Smooth muscle cell (in vitro differentiated cells): ENCODE measurements around the gene TRPM5. TPM values are rescaled to one million over a fixed set of nuclear protein-coding genes. Genes with fewer than 3 reads are reported as not detected.

ENCODE experiments used
- DNase-seq: peaks from one replicate; lab custom pipeline; 2025; ENCODE audit not compliant: unreplicated experiment; lab: John Stamatoyannopoulos, UW
- H2AFZ ChIP-seq: fragments of 200-600 bp; sonication (generic); 2 replicates; pipeline ENCODE4 v1.6.0; 2016; ENCODE audit warnings: antibody characterized with exemption, low read depth, mild to moderate bottlenecking
- H3F3A ChIP-seq: fragments of 200-600 bp; sonication (generic); 2 replicates; pipeline ENCODE4 v1.6.0; 2017; ENCODE audit warnings: antibody characterized with exemption, low read depth
- H3K27ac ChIP-seq: fragments of 200-600 bp; sonication (generic); 2 replicates; pipeline ENCODE4 v1.5.1; 2016; ENCODE audit warnings: low read depth, mild to moderate bottlenecking
- H3K27me3 ChIP-seq: fragments of 200-600 bp; sonication (generic); 2 replicates; pipeline ENCODE4 v1.6.1; 2016; ENCODE audit warnings: low read depth, mild to moderate bottlenecking
- H3K36me3 ChIP-seq: fragments of 200-600 bp; sonication (generic); 2 replicates; pipeline ENCODE4 v1.5.1; 2016; ENCODE audit warnings: low read depth
- H3K4me1 ChIP-seq: fragments of 200-600 bp; sonication (generic); 2 replicates; pipeline ENCODE4 v1.5.1; 2016; ENCODE audit warnings: low read depth
- H3K4me2 ChIP-seq: fragments of 200-600 bp; sonication (generic); 2 replicates; pipeline ENCODE4 v1.6.0; 2016; ENCODE audit warnings: mild to moderate bottlenecking
- H3K4me3 ChIP-seq: fragments of 200-600 bp; sonication (generic); 2 replicates; pipeline ENCODE4 v1.5.1; 2016; ENCODE audit warnings: mild to moderate bottlenecking
- H3K79me2 ChIP-seq: fragments of 200-600 bp; sonication (generic); 2 replicates; pipeline ENCODE4 v1.6.0; 2016; ENCODE audit warnings: low read depth, mild to moderate bottlenecking
- H3K9ac ChIP-seq: fragments of 200-600 bp; sonication (generic); 2 replicates; pipeline ENCODE4 v1.6.0; 2016; ENCODE audit warnings: low read depth
- H3K9me3 ChIP-seq: fragments of 200-600 bp; sonication (generic); replicated peaks from 2 replicates; pipeline ENCODE4 v1.5.1; 2016; ENCODE audit warnings: low read depth
- H4K20me1 ChIP-seq: fragments of 200-600 bp; sonication (generic); 2 replicates; pipeline ENCODE4 v1.6.0; 2016; ENCODE audit warnings: low read depth
- CTCF ChIP-seq: fragments of 200-600 bp; sonication (generic); IDR thresholded peaks from 2 replicates; pipeline ENCODE4 v1.5.1; 2017; ENCODE audit warnings: borderline replicate concordance, mild to moderate bottlenecking, antibody characterized with exemption; ENCODE audit not compliant: insufficient read depth, poor library complexity, severe bottlenecking
- WGBS: methylation state at CpG from one replicate; pipeline ENCODE4 v1.1.7; 2016; ENCODE audit warnings: low lambda C conversion rate; 5-methylcytosine and 5-hydroxymethylcytosine counted together
- polyA plus RNA-seq: library from polyadenylated mRNA; unstranded; fragments of >200 nt; fragmentation: Nextera tagmentation; extraction: Ambion mirVana; gene quantifications from 2 replicates; pipeline ENCODE4 v1.2.1, GENCODE V29; 2016
- total RNA-seq: library from RNA; depleted of rRNA; stranded (reverse); fragments of >200 nt; gene quantifications from 2 replicates; pipeline ENCODE4 v1.2.3, GENCODE V29; 2014

TRPM5 gene
- total and polyA plus RNA-seq, 2 experiments from 2014 or later: not detected

- DNase-seq: no peak
- H3K27ac ChIP-seq: no peak overlapping the region
- H3K9ac ChIP-seq: no peak overlapping the region
- no peak overlapping the region for H3K4me2 ChIP-seq
- H3K36me3 ChIP-seq: no peaks in the 10 kb centered on the region
- WGBS: 88% methylated on average over 12 of the region's 12 CpGs
- H3K4me3 ChIP-seq: no peak overlapping the region
- H4K20me1 ChIP-seq: no peaks in the 10 kb centered on the region
- H3K9me3 ChIP-seq: no peaks in the 10 kb centered on the region
- H2AFZ ChIP-seq: no peak overlapping the region
- TF ChIP-seq CTCF: no peak
- H3K4me1 ChIP-seq: no peaks in the 10 kb centered on the region
- H3F3A ChIP-seq: no peaks in the 10 kb centered on the region
- H3K79me2 ChIP-seq: no peaks in the 10 kb centered on the region
- H3K27me3 ChIP-seq: peaks cover 35% of the 10 kb centered on the region
Measured at GRCh38 chr11:2435288-2436012, 8.9 kb downstream of the TRPM5 start.

- 93% methylated on average over 11 of the region's 11 CpGs for WGBS
- H3F3A ChIP-seq: no peaks in the 10 kb centered on the region
- no peak overlapping the region for H3K4me3 ChIP-seq
- no peak overlapping the region for H2AFZ ChIP-seq
- H4K20me1 ChIP-seq: no peaks in the 10 kb centered on the region
- no peak overlapping the region for H3K27ac ChIP-seq
- H3K4me2 ChIP-seq: no peak overlapping the region
- H3K79me2 ChIP-seq: no peaks in the 10 kb centered on the region
- H3K36me3 ChIP-seq: no peaks in the 10 kb centered on the region
- no peak for TF ChIP-seq CTCF
- no peak for DNase-seq
- peaks cover 32% of the 10 kb centered on the region for H3K27me3 ChIP-seq
- no peaks in the 10 kb centered on the region for H3K4me1 ChIP-seq
- H3K9me3 ChIP-seq: no peaks in the 10 kb centered on the region
- no peak overlapping the region for H3K9ac ChIP-seq
Measured at GRCh38 chr11:2434506-2435255, 9.6 kb downstream of the TRPM5 start.

GRCh38 chr11:2434008-2434407, 10.3 kb downstream of the TRPM5 start:
- TF ChIP-seq CTCF: no peak
- WGBS: 94% methylated on average over 8 of the region's 8 CpGs
- no peaks in the 10 kb centered on the region for H3K36me3 ChIP-seq
- no peaks in the 10 kb centered on the region for H3F3A ChIP-seq
- no peak overlapping the region for H3K27ac ChIP-seq
- no peak overlapping the region for H3K4me2 ChIP-seq
- DNase-seq: no peak
- H3K9ac ChIP-seq: no peak overlapping the region
- H3K9me3 ChIP-seq: no peaks in the 10 kb centered on the region
- H4K20me1 ChIP-seq: no peaks in the 10 kb centered on the region
- H3K4me3 ChIP-seq: no peak overlapping the region
- H3K4me1 ChIP-seq: no peaks in the 10 kb centered on the region
- no peak overlapping the region for H2AFZ ChIP-seq
- peaks cover 26% of the 10 kb centered on the region for H3K27me3 ChIP-seq
- H3K79me2 ChIP-seq: no peaks in the 10 kb centered on the region
